Measurements from ENCODE around the gene LRRK1.

LRRK1 gene

DNA sequence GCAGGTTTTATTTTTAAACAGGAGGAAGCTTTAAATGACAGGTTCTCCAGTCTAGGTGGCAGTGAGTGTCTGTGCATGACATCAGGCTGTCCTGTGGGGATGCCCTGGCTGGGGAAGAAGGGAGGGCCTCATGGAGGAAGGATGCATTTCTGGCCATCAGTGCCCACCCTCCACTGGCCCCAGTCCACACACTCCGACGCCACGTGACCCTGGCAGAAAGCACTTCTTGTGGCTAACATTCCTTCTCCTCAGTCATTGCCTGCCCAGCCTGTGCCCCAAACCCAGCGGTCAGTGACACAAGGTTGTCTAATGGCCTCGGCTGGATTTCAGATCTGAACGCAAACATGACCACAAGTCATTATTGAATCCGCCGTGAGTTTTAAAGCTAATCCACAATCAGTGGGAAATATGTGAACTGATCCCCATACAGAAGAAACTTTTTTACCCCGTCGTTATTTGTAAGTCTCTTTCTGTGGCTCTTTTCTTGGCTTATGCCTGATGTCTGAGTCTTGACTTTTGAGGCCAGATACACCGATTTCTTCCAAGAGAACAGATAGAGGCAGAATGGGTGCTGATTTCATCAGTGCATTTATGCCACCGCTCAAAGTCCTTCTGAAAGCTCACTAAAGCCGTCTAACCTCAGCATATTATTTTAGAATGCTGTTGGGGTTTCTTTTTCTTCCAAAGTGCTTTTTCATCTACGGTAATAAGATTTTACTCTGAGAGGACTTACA, 17.3 kb upstream of the LRRK1 start:
- DNase-seq (ENCODE audit: low read depth, low spot score): no peak
- Histone ChIP-seq H3K9me3 (ENCODE audit: low read depth, low read length) (no peaks in the 10 kb centered on the region), H3K27ac (no peak overlapping the region), H3K9ac (ENCODE audit: insufficient read length) (no peak overlapping the region), H3K36me3 (ENCODE audit: insufficient read depth, low read length) (no peaks in the 10 kb centered on the region), H3K4me3 (no peak overlapping the region)
- TF ChIP-seq EZH2 (IDR thresholded peaks at IDR 0.05): no peak
- no peak for TF ChIP-seq POLR2AphosphoS5 (IDR thresholded peaks at IDR 0.05; ENCODE audit: borderline replicate concordance, low read depth, low read length)
- TF ChIP-seq FOXP2 (optimal IDR thresholded peaks at IDR 0.05; ENCODE audit: control extremely low read depth, extremely low read length, insufficient read depth): no peak

DNA sequence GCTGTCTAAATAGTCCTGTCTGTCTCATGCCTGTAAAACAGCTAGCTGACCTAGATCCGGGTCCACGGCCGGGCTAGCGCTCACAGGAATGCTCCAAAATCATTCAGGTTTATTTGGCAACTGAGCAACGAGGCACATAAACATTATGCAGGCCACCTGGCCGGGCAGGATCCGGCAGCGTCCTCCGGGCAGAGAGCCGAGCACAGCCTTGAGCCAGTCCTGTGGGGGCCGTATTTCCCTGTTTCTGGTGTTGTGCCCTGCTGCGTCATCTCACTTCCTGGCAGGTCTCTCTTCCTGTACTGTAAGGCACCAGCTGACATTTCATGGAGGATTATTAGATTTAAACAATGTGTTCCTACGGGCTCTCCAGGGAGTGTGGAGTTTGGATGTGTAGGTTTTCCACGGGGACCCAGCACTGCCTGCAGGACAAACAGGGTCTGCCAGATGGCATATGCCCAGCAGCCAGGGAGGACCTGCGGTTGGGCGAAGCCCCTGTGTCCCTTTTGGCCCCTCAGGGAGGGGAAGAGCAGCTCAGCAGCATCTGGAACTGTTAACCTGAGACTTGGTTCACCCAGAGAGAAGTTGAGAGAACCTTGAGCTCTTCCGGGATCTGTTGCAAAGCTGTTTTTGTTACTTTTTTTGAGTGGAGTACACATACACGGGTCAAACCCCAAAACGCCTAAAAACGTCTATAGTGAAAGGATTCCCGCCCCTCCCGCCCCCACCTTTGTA, 16.6 kb upstream of the LRRK1 start:
- no peaks in the 10 kb centered on the region for H3K9me3 ChIP-seq (ENCODE audit: low read depth, low read length)
- H3K4me3 ChIP-seq: no peak overlapping the region
- DNase-seq (ENCODE audit: low read depth, low spot score): no peak
- no peaks in the 10 kb centered on the region for H3K36me3 ChIP-seq (ENCODE audit: insufficient read depth, low read length)
- H3K27ac ChIP-seq: no peak overlapping the region
- H3K9ac ChIP-seq (ENCODE audit: insufficient read length): no peak overlapping the region
- TF ChIP-seq EZH2 (IDR thresholded peaks at IDR 0.05) (no peak), POLR2AphosphoS5 (IDR thresholded peaks at IDR 0.05; ENCODE audit: borderline replicate concordance, low read depth, low read length) (no peak), FOXP2 (optimal IDR thresholded peaks at IDR 0.05; ENCODE audit: control extremely low read depth, extremely low read length, insufficient read depth) (no peak)

DNA sequence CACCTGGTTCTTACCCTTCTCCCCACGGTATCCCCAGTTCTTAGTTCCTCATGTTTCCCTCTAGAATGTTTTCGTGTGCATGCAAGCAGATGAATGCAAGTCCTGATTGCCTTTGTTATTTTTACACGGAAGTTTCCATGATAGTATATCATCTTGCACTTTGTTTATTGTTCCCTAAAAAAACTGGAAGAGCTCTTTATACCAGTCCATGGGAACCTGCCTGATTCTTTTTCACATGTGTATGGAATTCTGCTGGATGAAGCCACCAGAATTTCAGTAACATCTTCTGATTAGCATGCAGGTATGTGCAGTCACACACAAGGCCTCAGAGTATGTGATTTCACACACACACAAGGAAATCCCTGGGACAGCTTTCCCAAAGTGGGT, 16.0 kb upstream of the LRRK1 start:
- TF ChIP-seq EZH2 (IDR thresholded peaks at IDR 0.05) (no peak), FOXP2 (optimal IDR thresholded peaks at IDR 0.05; ENCODE audit: control extremely low read depth, extremely low read length, insufficient read depth) (no peak)
- H3K27ac ChIP-seq: no peak overlapping the region
- no peak overlapping the region for H3K9ac ChIP-seq (ENCODE audit: insufficient read length)
- no peaks in the 10 kb centered on the region for H3K9me3 ChIP-seq (ENCODE audit: low read depth, low read length)
- no peak overlapping the region for H3K4me3 ChIP-seq
- DNase-seq (ENCODE audit: low read depth, low spot score): no peak
- H3K36me3 ChIP-seq (ENCODE audit: insufficient read depth, low read length): no peaks in the 10 kb centered on the region

DNA sequence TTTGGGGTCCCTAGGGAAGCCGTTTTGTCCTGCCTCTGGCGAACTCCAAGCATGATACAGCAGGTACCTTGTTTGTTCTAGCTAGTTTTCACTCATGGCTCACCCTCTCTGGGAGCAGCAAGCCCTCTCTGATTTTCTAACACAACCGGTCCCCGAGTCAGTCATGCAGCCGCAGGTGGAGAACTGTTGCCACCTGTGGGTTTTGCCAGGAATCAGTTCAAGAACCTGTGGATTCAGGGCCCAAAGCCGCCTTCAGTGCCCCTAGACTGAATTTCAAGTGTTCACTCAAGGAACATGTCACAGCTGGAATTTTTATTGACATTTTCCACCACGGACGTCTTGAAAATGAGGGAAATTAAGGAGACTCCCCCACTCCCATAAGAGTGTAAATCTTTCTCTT, 13.3 kb upstream of the LRRK1 start:
- Histone ChIP-seq H3K27ac (no peak overlapping the region), H3K36me3 (ENCODE audit: insufficient read depth, low read length) (no peaks in the 10 kb centered on the region), H3K9me3 (ENCODE audit: low read depth, low read length) (no peaks in the 10 kb centered on the region), H3K9ac (ENCODE audit: insufficient read length) (no peak overlapping the region), H3K4me3 (no peak overlapping the region)
- TF ChIP-seq EZH2 (IDR thresholded peaks at IDR 0.05): no peak
- TF ChIP-seq FOXP2 (optimal IDR thresholded peaks at IDR 0.05; ENCODE audit: control extremely low read depth, extremely low read length, insufficient read depth): no peak
- TF ChIP-seq POLR2AphosphoS5 (IDR thresholded peaks at IDR 0.05; ENCODE audit: borderline replicate concordance, low read depth, low read length): no peak
- no peak for DNase-seq (ENCODE audit: low read depth, low spot score)

DNA sequence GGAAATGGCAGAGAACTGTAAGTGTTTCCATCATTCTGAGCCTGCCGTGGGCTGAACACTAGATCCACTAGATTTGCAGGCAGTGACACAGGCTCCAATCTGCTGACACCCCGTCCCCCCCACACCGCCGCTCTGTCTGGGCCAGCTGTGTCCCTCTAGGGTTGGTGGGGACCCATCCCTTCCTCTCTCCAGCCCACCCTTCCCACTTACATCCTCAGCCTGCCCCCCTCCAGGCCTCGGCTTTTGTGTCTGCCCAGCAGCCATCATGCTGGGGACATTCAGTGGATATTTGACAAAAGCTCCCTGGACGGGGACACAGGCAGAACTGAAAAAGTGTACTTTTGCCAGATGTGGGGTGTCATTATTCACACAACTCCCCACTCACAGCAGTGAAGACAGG, 10.7 kb upstream of the LRRK1 start:
- TF ChIP-seq FOXP2 (optimal IDR thresholded peaks at IDR 0.05; ENCODE audit: control extremely low read depth, extremely low read length, insufficient read depth): no peak
- TF ChIP-seq EZH2 (IDR thresholded peaks at IDR 0.05): no peak
- TF ChIP-seq POLR2AphosphoS5 (IDR thresholded peaks at IDR 0.05; ENCODE audit: borderline replicate concordance, low read depth, low read length): no peak
- Histone ChIP-seq H3K36me3 (ENCODE audit: insufficient read depth, low read length) (no peaks in the 10 kb centered on the region), H3K27ac (no peak overlapping the region), H3K4me3 (no peak overlapping the region), H3K9ac (ENCODE audit: insufficient read length) (no peak overlapping the region), H3K9me3 (ENCODE audit: low read depth, low read length) (no peaks in the 10 kb centered on the region)
- no peak for DNase-seq (ENCODE audit: low read depth, low spot score)

- Histone ChIP-seq H3K27ac (no peak overlapping the region), H3K9ac (ENCODE audit: insufficient read length) (no peak overlapping the region), H3K36me3 (ENCODE audit: insufficient read depth, low read length) (no peaks in the 10 kb centered on the region), H3K9me3 (ENCODE audit: low read depth, low read length) (no peaks in the 10 kb centered on the region), H3K4me3 (no peak overlapping the region)
- no peak for DNase-seq (ENCODE audit: low read depth, low spot score)
- no peak for TF ChIP-seq EZH2 (IDR thresholded peaks at IDR 0.05)
- TF ChIP-seq POLR2AphosphoS5 (IDR thresholded peaks at IDR 0.05; ENCODE audit: borderline replicate concordance, low read depth, low read length): no peak
- no peak for TF ChIP-seq FOXP2 (optimal IDR thresholded peaks at IDR 0.05; ENCODE audit: control extremely low read depth, extremely low read length, insufficient read depth)
These were observed 9.6 kb upstream of the LRRK1 start for GRCh38 chr15:100909565-100909964.

DNA sequence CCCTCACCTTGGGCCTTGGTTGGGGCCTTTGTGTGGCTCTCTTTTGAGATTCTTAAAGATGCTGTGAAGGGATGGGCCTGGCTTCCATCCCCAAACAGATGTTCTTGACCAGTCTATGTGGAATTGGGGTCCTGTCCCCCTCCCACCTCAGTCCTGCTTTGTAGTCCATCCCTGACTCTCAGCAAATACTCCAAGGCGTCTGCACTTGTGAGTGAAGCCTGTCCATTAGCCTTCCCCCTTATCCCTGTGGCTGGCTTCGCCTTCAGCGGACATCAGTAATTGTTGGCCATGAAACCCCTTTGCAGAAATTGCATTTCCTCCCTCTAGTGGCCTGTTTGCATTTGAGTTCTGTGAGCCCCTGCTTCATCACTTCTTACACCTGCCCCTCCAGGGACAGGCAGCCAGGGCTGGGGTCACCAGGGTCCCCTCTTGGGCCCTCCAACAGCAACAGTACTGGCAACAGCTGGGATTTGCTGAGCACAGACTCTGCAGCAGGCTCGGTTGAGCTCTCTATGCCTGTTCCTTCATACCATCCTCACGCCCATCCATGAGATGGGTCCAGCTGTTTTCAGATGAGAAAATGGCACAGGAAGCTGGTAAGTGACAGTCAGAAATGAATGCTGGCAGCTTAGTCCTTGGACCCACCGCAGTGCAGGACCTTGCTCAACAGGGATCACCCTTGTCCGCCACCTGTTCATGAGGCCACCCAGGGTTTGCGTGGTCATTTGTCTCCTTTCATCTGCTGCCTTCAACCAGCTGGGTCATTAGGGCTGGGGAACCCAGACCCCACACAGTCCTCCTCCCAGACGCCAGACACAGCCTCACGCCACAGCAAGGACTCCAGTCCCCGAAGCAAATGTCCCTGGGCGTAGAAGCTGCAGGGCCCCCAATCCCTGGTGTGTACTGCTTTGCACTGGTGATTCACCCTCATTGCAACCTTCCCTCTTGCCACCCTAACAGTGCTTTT, 8.9 kb upstream of the LRRK1 start:
- H3K4me3 ChIP-seq: no peak overlapping the region
- H3K27ac ChIP-seq: no peak overlapping the region
- DNase-seq (ENCODE audit: low read depth, low spot score): no peak
- TF ChIP-seq FOXP2 (optimal IDR thresholded peaks at IDR 0.05; ENCODE audit: control extremely low read depth, extremely low read length, insufficient read depth) (no peak), POLR2AphosphoS5 (IDR thresholded peaks at IDR 0.05; ENCODE audit: borderline replicate concordance, low read depth, low read length) (no peak), EZH2 (IDR thresholded peaks at IDR 0.05) (no peak)
- H3K9ac ChIP-seq (ENCODE audit: insufficient read length): no peak overlapping the region
- H3K9me3 ChIP-seq (ENCODE audit: low read depth, low read length): no peaks in the 10 kb centered on the region
- H3K36me3 ChIP-seq (ENCODE audit: insufficient read depth, low read length): no peaks in the 10 kb centered on the region

GRCh38 chr15:100911086-100911485, 8.1 kb upstream of the LRRK1 start:
- no peak for TF ChIP-seq POLR2AphosphoS5 (IDR thresholded peaks at IDR 0.05; ENCODE audit: borderline replicate concordance, low read depth, low read length)
- TF ChIP-seq EZH2 (IDR thresholded peaks at IDR 0.05): no peak
- no peak for TF ChIP-seq FOXP2 (optimal IDR thresholded peaks at IDR 0.05; ENCODE audit: control extremely low read depth, extremely low read length, insufficient read depth)
- Histone ChIP-seq H3K4me3 (no peak overlapping the region), H3K27ac (no peak overlapping the region), H3K36me3 (ENCODE audit: insufficient read depth, low read length) (no peaks in the 10 kb centered on the region), H3K9ac (ENCODE audit: insufficient read length) (no peak overlapping the region), H3K9me3 (ENCODE audit: low read depth, low read length) (no peaks in the 10 kb centered on the region)
- no peak for DNase-seq (ENCODE audit: low read depth, low spot score)

All from SK-N-MC (cell line).